ENCODE results near the gene GRK3.

GRK3 gene

DNA sequence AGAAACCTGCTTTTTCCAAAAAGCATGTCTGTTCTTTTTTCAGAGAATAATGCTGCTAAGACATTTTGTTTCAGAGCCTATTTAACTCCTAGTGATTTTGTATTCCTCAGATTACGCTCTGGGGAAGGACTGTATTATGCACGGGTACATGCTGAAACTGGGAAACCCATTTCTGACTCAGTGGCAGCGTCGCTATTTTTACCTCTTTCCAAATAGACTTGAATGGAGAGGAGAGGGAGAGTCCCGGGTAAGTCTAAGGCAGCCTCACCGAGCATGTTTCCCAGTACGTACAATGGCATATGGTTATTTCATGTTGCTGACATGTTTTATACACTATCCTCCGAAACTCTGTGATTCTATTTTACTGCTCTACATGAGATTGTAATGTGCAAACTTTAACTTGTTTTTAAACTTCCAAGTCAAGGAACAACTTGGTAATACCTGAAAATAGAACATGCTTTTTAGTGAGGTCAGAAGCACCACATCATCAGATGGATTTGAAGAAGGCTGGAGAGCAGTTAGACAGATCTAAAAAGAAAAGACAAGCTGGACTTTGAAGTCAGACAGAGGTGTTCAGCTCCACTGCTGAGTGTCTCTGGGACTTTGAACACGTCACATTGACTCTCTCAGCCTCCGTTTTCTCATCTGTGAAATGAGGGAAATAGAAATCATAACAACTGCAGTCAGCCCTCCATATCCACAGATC is 153.8 kb downstream of the GRK3 start:
- in situ Hi-C loops (cut with MboI; ENCODE audit: low sequenced_read_pairs): no loop called here

- in situ Hi-C loops (cut with MboI; ENCODE audit: low sequenced_read_pairs): no loop called here
Observed at GRCh38 chr22:25722223-25722622, 157.7 kb downstream of the GRK3 start.

GRCh38 chr22:25722626-25723025 is 158.2 kb downstream of the GRK3 start:
- in situ Hi-C loops (cut with MboI; ENCODE audit: low sequenced_read_pairs): no loop called here

- in situ Hi-C loops (cut with MboI; ENCODE audit: low sequenced_read_pairs): no loop called here
Observed at GRCh38 chr22:25726241-25726640, 161.8 kb downstream of the GRK3 start.

GRCh38 chr22:25728071-25728470 is 163.6 kb downstream of the GRK3 start:
- in situ Hi-C loops (cut with MboI; ENCODE audit: low sequenced_read_pairs): no loop called here

- in situ Hi-C loops (cut with MboI; ENCODE audit: low sequenced_read_pairs): no loop called here
Observed at GRCh38 chr22:25729016-25729995, 164.8 kb downstream of the GRK3 start.

GRCh38 chr22:25735650-25736049 is 171.2 kb downstream of the GRK3 start:
- in situ Hi-C loops (cut with MboI; ENCODE audit: low sequenced_read_pairs): no loop called here

- in situ Hi-C loops (cut with MboI; ENCODE audit: low sequenced_read_pairs): no loop called here
Observed at GRCh38 chr22:25736378-25737011, 172.0 kb downstream of the GRK3 start.

DNA sequence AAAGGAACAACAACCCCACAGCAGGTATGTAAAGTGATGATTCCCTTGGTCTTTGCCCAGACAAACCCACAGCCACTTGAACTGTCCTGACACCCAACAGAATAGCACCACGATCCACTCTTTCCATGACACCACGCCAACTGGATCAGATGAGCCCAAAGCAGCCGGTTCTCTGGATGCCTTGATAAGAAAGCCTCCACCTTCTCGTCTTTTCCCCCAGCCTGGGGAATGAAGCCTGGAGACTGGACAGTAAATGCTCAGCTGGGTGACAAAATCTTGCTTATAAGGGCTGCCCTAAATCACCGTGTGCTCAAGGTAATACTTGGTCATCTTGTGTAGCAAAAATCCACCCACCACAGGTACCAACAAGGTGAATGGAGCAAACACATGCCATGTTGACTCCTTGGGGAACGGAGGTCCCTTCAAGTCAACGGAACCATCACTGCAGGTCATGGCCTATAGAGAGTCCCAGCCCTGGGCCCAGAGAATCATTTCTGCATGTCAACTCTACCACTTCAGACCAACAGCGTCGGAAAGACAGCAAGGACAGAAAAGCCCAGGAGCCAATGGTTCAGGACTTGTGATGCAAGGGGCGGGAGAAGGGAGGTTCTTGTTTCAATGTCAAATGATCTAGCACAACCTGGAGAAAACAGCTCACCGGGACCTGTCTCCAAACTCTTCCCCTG is 175.3 kb downstream of the GRK3 start:
- in situ Hi-C loops (cut with MboI; ENCODE audit: low sequenced_read_pairs): no loop called here

GRCh38 chr22:25741692-25742626 is 177.5 kb downstream of the GRK3 start, which contains the start of gene MYO18B:
TSS of gene MYO18B (plus strand) at chr22:25742188. CDS start at chr22:25761093, 18,905 bp downstream.
- in situ Hi-C loops (cut with MboI; ENCODE audit: low sequenced_read_pairs): no loop called here

GRCh38 chr22:25742918-25743708 is 178.6 kb downstream of the GRK3 start:
- in situ Hi-C loops (cut with MboI; ENCODE audit: low sequenced_read_pairs): no loop called here

- in situ Hi-C loops (cut with MboI; ENCODE audit: low sequenced_read_pairs): no loop called here
Observed at GRCh38 chr22:25744694-25745093, 180.2 kb downstream of the GRK3 start.

DNA sequence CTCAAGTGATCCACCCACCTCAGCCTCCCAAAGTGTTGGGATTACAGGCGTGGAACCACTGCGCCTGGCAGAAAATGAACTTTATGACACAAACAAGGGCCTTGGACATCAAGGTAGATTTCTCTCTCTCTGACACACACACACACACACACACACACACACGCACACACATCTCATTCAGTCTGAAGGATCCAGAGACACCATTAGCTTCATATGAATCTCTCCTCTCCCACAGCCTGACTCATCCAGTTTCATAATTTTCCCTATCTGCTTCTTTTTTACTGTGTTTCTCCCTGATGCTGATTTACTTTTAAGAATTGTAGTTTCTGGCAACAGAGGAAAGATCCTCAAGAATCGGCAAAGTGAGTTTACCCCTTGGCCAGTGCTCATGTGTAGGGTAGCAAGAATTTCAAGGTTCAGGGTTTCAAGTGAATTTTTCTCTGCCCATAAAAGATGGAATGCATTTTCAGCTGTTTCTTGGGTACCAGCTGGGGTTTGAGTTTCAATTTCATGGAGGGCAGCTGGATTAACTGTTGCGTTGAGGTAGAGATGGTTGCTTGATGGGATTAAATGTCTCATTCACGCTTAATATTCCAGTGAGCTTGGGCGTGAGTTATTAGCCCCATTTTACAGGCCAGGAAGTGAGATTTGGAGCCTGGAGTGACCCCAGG is 181.0 kb downstream of the GRK3 start:
- in situ Hi-C loops (cut with MboI; ENCODE audit: low sequenced_read_pairs): no loop called here

DNA sequence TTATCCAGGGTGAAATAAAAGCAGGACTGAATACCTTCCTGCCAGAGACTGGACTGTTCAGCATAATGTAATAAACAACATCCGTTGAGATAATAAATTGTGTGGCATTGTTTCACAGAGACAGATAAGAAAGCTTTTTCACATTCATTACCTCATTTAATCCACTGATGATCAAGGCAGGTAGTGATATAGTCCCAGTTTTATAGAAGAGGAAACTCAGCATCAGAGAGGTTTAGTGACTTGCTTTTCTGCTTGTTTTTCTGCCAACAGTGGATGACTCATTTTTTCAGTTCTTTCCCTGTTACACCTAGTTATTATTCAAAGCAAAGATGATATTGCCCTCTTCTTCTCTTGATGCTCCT is 181.5 kb downstream of the GRK3 start:
- in situ Hi-C loops (cut with MboI; ENCODE audit: low sequenced_read_pairs): no loop called here

- in situ Hi-C loops (cut with MboI; ENCODE audit: low sequenced_read_pairs): no loop called here
Observed at GRCh38 chr22:25747245-25747944, 182.9 kb downstream of the GRK3 start.

- in situ Hi-C loops (cut with MboI; ENCODE audit: low sequenced_read_pairs): no loop called here
Observed at GRCh38 chr22:25748140-25748539, 183.7 kb downstream of the GRK3 start.

DNA sequence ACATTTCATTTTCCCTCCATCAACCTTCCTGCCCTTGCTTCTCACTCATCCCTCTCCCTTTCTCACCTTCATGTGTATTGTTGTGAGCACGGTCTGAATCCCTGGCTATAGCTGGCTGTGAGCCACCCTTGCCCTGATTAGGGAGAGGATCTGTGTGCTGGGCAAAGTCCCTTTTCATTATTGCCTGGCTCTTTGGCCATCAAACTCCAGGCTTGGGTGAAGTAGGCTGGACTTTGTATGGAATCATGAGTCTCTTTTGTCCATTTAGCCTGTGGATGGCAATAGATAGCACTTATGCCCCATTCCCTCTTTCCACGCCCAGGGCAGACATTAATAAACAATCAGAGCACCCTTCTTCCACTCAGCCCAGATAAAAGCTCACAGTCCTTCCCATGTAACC is 184.2 kb downstream of the GRK3 start:
- in situ Hi-C loops (cut with MboI; ENCODE audit: low sequenced_read_pairs): no loop called here

Data from HL-60/S4 treated with phorbol 12-myristate 13-acetate at 8.2 ng/mL for 4 days and 3 days (cell line).